ENCODE data around the gene FAM222A.

GRCh38 chr12:109714141-109714912, 702 bp downstream of the FAM222A start:
- TF ChIP-seq, protein P1, sequence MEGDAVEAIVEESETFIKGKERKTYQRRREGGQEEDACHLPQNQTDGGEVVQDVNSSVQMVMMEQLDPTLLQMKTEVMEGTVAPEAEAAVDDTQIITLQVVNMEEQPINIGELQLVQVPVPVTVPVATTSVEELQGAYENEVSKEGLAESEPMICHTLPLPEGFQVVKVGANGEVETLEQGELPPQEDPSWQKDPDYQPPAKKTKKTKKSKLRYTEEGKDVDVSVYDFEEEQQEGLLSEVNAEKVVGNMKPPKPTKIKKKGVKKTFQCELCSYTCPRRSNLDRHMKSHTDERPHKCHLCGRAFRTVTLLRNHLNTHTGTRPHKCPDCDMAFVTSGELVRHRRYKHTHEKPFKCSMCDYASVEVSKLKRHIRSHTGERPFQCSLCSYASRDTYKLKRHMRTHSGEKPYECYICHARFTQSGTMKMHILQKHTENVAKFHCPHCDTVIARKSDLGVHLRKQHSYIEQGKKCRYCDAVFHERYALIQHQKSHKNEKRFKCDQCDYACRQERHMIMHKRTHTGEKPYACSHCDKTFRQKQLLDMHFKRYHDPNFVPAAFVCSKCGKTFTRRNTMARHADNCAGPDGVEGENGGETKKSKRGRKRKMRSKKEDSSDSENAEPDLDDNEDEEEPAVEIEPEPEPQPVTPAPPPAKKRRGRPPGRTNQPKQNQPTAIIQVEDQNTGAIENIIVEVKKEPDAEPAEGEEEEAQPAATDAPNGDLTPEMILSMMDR (IDR thresholded peaks at IDR 0.05), result peak in 1 of 4 experiments; percentile 24
- TF ChIP-seq POLR2AphosphoS5 (IDR thresholded peaks at IDR 0.05), result no peak
- no peak for TF ChIP-seq EP300 (IDR thresholded peaks at IDR 0.05)
